HS-5 (cell line): ENCODE data around the gene ZSCAN5A.
"Not testable (repeated sequence)": the region's sequence is repeated elsewhere in the genome, so short reads cannot be mapped to it uniquely, and the experiment has no call there.

ENCODE experiments used
- DNase-seq: peaks from one replicate; pipeline ENCODE4 v3.0.0-alpha.2; 2012; ENCODE audit warnings: low read depth

Gene ZSCAN5A

GRCh38 chr19:56314018-56314380 is 640 bp downstream of the ZSCAN5A start:
- DNase-seq: peak; percentile 2

DNA sequence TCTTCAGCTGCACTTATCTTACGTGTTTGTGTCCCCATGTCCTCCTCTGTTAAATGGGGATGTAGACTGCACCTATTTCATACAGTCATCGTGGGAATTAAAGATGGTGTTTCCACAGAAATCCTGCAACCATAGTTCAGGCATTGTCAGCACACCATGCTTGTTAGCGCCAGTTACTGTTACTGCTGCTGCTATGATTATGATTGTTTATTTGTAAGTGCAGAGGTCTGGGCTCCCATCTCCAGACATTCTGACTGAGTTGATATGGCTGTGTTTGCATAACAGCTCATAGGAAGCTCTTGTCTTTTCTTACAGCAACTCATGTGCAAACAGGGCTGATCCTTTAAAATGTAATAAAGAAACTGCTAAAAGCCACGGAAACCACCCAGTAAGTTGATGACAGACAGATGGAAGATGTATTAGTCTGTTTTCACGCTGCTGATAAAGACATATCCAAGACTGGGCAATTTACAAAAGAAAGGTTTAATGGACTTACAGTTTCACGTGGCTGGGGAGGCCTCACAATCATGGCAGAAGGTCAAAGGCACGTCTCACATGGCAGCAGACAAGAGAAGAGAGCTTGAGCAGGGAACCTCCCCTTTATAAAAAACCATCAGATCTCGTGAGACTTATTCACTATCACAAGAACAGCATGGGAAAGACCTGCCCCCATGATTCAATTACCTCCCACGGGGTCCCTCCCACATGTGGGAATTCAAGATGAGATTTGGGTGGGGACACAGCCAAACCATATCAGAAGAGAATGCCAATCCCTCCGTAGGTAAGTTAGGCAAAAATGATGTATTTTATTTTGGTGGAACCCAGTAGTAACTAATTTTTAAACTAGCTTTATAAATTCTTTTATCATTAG is 1.6 kb downstream of the ZSCAN5A start:
- DNase-seq: no peak

- no peak for DNase-seq
Observed at GRCh38 chr19:56312342-56312741, 2.3 kb downstream of the ZSCAN5A start.

- no peak for DNase-seq
Observed at GRCh38 chr19:56310462-56310861, 4.2 kb downstream of the ZSCAN5A start.

- no peak for DNase-seq
Observed at GRCh38 chr19:56309511-56310185, 5.0 kb downstream of the ZSCAN5A start.

DNA sequence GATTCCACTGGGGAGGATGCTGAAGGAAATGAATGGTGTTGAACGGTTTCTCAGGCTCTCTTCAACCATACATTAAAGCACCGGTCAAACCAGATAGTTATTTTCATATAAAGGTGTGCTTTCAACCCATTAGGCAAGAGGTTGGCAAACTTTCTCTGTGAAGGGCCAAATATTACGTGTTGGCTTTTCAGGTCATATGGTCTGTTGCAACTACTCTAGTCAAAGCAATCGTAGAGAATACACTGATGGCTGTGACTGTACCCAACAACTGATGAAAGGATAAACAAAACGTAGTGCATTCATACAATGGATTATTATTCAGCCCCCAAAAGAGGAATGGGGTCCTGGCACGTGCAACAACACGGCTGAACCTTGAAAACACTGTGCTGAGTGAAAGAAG is 5.8 kb downstream of the ZSCAN5A start:
- no peak for DNase-seq

- DNase-seq: not testable (repeated sequence)
Observed at GRCh38 chr19:56307062-56307461, 7.6 kb downstream of the ZSCAN5A start.

GRCh38 chr19:56306016-56306415 is 8.6 kb downstream of the ZSCAN5A start:
- no peak for DNase-seq

DNA sequence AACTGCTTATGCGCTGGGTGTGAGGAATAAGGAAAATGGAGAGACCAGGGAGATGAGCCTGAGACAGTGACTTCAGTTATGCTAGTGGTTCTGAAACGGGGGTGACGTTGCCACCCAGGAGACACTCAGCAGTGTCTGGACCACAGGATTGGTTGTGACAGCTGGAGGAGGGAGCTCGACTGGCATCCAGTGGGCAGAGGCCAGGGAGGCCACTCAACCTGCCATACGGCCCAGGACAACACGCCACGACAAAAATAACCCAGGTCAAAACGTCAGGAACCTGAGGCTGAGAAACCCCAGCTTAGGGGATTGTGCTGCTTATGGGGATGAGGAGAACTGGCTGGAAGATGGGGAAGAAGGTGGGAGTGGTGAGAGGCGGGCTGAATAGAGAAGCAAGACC is 10.4 kb downstream of the ZSCAN5A start:
- no peak for DNase-seq

GRCh38 chr19:56301886-56302620 is 12.6 kb downstream of the ZSCAN5A start:
- no peak for DNase-seq

DNA sequence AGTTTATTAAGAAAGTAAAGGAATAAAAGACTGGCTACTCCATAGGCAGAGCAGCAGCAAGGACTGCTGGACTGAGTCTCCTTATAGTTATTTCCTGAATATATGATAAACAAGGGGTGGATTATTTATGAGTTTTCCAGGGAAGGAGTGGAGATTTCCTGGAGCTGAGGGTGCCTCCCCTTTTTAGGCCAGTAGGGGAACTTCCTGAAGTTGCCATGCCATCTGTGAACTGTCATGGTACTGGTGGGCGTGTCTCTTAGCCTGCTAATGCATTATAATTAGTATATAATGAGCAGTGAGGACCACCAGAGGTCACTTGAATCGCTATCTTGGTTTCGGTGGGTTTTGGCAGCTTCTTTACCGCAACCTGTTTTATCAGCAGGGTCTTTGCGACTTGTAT is 13.5 kb downstream of the ZSCAN5A start:
- DNase-seq: no peak

- DNase-seq: no peak
Observed at GRCh38 chr19:56299688-56300087, 15.0 kb downstream of the ZSCAN5A start.

DNA sequence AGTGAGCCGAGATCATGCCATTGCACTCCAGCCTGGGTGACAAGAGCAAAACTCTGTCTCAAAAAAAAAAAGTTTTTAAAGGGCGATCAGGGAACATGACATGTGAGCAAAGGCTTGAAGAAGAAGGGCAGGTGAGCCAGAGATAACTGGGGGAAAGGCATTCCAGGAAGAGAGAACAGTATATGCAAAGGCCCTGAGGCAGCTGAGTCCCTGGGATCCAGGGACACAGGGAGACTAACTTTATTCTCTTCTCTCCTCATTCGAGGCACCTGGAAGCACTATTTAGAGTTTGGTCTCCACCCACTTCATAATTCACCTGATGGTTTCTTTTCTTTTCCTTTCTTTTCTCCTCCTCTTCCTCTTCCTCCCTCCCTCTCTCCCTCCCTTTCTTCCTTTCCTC is 17.6 kb downstream of the ZSCAN5A start:
- DNase-seq: no peak

GRCh38 chr19:56295531-56296455 is 18.8 kb downstream of the ZSCAN5A start:
- DNase-seq: no peak

- no peak for DNase-seq
Observed at GRCh38 chr19:56294549-56294948, 20.1 kb downstream of the ZSCAN5A start.

DNA sequence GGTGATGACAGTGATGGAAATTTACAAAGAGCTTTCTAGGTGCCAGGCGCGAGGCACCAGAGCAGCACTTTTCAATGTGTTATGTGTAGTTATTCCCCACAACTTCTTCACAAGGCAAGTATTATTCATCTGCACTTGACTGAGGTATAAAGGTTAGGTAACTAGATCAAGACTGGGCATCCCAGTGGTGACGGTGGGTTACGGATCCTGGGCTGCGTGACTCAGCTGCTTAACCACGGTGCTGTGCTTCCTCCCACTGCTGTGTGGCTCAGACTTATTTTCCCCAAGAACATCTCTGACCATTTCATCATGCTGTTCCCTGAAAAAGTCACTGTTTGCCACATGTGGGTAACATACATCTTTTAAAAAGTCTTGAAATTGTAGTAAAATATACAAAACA is 22.8 kb downstream of the ZSCAN5A start:
- DNase-seq: no peak

GRCh38 chr19:56290104-56290503 is 24.5 kb downstream of the ZSCAN5A start:
- DNase-seq: no peak

DNA sequence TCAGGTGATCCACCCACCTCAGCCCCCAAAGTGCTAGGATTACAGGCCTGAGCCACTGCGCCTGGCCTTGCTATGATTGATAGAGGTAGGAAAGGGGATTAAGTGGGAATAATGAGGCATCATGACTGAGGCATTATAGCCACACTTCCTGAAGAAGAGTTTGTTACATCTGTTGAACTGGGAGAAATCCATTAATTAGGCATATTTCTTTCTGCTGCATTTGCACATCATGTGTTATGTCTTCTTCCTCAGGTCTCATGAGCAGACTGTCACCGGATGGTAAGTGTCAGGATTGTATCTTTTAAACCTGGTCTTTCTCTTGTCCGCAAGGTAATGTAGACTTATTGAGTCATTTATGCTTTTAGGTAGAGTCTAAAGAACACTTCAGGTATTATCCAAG is 29.9 kb downstream of the ZSCAN5A start:
- DNase-seq: no peak

GRCh38 chr19:56282809-56283208 is 31.8 kb downstream of the ZSCAN5A start:
- DNase-seq: no peak

DNA sequence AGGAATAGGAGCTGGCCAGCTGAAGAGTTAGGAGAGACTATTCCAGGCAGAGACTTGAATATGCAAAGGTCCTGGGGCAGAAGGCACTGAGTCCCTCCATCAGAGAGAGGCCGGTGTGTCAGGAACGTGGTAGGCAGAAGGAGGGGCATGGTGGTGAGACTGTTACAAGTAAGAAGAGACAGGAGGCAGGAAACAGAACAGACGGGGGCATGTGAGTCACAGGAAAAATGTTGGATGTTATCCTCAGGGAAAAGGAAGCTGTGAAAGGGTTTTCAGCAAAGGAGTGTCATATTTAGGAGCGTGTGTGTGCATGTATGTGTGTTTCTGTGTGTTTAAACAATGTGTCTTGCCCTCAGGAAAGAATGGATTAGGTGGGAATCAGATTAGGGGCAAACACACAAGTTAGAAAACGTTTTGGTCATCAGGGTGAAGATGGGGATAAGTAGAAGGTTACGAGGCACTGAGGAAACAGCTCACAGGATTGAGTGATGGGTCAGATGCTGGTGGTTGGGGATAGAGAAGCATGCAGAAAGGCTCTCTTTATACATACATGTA is 41.0 kb downstream of the ZSCAN5A start:
- no peak for DNase-seq

- no peak for DNase-seq
Observed at GRCh38 chr19:56272161-56272798, 42.4 kb downstream of the ZSCAN5A start, which contains the start of gene EDDM13. Gene EDDM13 (plus strand): TSS chr19:56272748. CDS start chr19:56272835, 87 bp downstream.
